SK-N-MC (cell line): ENCODE data around the gene CEACAM5.

Experiments used
- EZH2 ChIP-seq: fragments of 200-600 bp; sonication (generic); IDR thresholded peaks from one replicate; pipeline ENCODE4 v1.6.1; 2017; ENCODE audit warnings: antibody characterized with exemption
- POLR2AphosphoS5 ChIP-seq: IDR thresholded peaks from 2 replicates; pipeline ENCODE4 v1.6.1; 2012; ENCODE audit warnings: mild to moderate bottlenecking, low read depth, low read length, borderline replicate concordance

DNA sequence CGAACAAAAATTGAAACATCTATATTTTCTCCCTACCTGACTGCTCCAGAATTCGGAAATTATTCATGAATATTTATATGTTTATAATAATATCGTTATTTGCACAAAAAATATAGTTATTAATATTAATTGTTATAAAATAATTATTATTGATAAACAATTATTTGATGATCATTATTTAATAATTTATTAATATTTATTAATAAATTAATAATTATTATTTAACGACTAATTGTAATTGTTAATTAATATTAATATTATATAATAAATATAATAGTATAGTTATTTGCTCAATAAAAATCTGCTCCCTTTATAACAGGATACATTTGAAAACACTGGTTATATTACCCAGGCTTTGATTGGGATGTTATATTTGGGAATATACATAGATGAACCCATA lies 61.2 kb downstream of the CEACAM5 start:
- TF ChIP-seq EZH2 (no peak), POLR2AphosphoS5 (no peak)
